WI38 (cell line): ENCODE results near the gene SMCO4.

Experiments used
- H3K4me3 ChIP-seq: 2 replicates; pipeline ENCODE4 v1.5.1; 2011; ENCODE audit warnings: low read depth, mild to moderate bottlenecking, control low read depth, low read length
- TF ChIP-seq, protein P1 (sequence below): IDR thresholded peaks from 2 replicates; pipeline ENCODE4 v1.5.1; 2012; ENCODE audit warnings: low read depth, mild to moderate bottlenecking, control low read depth, low read length

SMCO4 gene

DNA sequence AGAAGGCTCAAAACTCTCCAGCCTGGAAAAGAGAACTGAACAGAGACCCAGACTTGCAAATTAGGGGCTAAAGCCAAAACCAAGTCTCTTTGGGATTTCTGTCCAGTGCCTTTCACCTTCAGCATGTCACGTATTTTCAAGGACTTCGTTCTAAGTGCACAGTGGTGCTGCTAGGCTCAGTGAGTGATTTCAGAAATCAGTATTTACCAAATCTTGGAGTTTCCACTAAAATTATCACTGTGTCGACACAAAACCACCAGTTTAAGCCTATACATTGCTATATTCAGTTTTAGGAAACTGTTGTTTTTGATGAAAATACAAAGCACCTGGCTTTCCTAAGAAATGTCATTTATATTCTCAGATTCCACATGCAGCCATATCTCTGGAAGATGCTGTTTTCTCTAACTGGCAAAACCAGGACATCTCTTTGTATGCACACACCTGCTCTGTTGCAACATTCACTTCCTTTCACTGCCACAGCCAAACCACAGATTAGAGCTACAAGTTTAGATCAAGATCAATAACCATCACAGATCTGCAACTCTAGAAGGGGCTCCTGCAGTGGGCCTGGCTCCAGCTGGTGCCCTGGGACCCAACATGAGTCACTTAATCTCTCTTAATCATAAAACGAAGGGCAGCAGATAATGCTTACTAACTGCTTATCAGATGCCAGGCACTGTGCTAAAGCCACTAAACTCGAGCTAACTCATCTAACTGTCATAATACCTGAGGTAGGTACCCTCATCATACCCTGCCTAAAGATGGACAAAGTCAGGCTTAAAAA, 22.3 kb downstream of the SMCO4 start:
- TF ChIP-seq, protein P1, sequence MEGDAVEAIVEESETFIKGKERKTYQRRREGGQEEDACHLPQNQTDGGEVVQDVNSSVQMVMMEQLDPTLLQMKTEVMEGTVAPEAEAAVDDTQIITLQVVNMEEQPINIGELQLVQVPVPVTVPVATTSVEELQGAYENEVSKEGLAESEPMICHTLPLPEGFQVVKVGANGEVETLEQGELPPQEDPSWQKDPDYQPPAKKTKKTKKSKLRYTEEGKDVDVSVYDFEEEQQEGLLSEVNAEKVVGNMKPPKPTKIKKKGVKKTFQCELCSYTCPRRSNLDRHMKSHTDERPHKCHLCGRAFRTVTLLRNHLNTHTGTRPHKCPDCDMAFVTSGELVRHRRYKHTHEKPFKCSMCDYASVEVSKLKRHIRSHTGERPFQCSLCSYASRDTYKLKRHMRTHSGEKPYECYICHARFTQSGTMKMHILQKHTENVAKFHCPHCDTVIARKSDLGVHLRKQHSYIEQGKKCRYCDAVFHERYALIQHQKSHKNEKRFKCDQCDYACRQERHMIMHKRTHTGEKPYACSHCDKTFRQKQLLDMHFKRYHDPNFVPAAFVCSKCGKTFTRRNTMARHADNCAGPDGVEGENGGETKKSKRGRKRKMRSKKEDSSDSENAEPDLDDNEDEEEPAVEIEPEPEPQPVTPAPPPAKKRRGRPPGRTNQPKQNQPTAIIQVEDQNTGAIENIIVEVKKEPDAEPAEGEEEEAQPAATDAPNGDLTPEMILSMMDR, result no peak
- no peak overlapping the region for H3K4me3 ChIP-seq

DNA sequence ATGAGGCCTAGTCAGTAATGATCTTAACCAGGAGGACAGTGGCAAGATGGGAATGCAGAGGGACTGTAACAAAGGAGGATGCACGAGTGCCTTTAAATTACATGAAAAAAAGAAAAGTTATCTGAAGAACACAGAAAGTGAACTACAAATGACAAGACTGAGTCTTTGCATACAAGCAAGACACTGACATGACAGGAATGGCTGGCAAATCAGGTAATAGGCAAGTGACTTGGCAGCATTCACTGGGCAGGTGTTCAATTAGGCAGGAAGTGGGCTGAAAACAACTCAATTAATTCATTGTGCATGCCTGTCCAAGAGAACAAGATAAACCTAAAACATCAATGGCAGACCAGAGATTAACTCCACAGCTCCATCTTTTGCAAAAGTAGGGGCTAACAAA, 24.0 kb downstream of the SMCO4 start:
- TF ChIP-seq, protein P1, result no peak
- H3K4me3 ChIP-seq, result no peak overlapping the region

DNA sequence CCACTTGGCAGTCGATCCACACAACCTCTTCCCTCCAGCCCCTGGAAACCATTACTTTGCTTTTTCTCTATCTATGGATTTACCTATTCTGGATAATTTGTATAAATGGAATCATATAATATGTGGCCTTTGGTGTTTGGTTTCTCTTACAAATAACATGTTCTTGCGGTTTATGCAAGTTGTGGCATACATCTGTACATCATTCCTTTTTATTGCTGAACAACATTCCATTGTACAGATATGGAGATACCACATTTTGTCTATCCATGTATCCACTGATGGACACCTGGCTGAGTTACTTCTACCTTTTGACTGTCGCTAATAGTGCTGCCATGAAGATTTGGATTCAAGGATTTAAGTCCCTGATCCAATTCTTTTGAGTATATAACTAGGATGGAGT, 25.1 kb downstream of the SMCO4 start:
- TF ChIP-seq, protein P1, result no peak

DNA sequence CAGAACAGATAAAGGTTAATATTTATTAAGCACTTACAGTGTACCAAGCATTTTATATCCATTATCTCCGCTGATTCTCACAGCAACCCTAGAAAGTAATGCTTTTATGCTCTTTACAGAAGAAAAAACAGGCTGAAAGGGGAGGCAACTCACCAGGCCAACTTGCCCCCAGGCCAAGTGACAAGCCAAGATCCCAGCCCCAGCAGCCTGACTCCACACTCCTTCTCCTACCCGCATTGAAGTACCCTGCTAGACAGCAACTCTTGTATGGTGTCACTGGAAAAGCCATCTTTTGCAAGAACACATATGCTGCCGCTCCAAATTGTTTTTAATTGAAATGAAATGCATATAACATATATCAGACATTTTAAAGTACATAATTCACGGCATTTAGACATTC, 25.6 kb downstream of the SMCO4 start:
- no peak overlapping the region for H3K4me3 ChIP-seq
- TF ChIP-seq, protein P1, result no peak

More for the DNA sequence above, 25.1 kb downstream of the SMCO4 start:
- no peak overlapping the region for H3K4me3 ChIP-seq

DNA sequence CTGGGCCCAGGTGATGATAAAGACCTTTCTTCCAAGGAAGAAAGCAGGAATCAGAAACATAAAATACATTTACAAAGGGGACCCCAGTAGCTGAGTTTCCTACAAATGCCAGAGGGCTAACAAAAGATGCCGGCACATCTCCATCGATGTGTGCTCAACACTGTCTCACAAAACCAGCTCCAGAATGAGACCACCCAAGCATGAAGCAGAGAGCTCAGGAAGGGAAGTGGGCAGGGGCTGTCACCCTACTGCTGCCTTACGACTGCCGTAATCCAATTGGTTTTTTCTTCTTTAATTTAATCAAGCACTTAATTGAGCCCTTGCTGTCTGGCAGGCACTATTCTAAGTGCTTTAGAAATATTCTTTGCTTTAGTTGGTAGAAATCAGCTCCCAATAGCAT, 26.1 kb downstream of the SMCO4 start:
- TF ChIP-seq, protein P1, result no peak
- no peak overlapping the region for H3K4me3 ChIP-seq

DNA sequence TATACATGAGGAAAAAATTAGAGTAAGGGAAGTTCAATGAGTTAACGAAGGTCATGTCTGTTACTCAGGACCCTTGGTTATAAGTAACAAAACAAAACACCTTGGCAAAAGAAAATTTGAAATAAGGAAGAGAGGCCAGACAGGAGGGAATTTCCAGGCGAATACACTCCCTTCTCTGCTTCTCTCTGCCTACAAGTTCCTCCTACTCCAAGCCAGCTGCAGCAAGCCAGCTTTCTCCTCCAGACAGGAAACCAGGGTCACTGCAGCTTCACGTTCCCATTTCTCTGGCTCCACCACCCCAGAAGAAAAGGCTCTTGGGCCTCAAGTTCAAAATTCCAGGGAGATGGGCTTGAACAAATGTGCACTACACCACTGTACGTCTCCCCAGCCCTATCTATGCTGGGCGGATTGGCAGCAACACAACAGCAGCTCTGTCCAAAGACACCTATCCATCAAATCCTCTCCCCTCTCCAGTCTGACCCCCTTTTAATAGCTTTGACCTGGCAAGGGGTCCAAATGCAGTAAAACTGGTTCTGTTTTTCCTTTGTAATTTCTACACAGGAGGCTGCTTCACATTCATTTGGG, 27.7 kb downstream of the SMCO4 start:
- H3K4me3 ChIP-seq, result no peak overlapping the region
- TF ChIP-seq, protein P1, result no peak

DNA sequence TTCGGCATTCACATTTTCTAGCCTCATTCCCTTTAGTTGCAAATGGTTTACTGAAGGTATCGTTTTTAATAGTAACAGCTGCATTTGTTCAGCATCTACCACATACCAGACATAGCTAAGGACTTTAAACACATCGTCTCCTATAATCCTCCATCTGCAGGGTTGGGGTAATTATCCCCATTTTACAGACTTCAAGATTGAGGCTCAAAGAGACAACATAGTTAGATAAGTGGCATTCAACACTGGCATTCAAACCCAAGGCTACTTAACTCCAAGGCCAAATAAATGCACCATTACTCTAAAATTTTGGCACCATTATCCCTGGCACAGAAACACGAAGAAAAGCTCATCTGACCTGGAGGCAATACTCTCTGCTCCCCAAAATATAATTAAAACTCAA, 28.5 kb downstream of the SMCO4 start:
- TF ChIP-seq, protein P1, result no peak
- no peak overlapping the region for H3K4me3 ChIP-seq
